Measurements from ENCODE around the gene TCP11L2.

TCP11L2 gene

GRCh38 chr12:106345746-106346145, 43.2 kb downstream of the TCP11L2 start:
- TF ChIP-seq CTCF (conservative IDR thresholded peaks at IDR 0.05; ENCODE audit: control insufficient read depth, insufficient read depth, low read depth, low read length) = peak; percentile 28
- no peak overlapping the region for H3K4me3 ChIP-seq (ENCODE audit: control insufficient read depth, low read depth, low read length)
- DNase-seq (ENCODE audit: low read depth) = peak; percentile 49

- DNase-seq (ENCODE audit: low read depth) = no peak
- H3K4me3 ChIP-seq (ENCODE audit: control insufficient read depth, low read depth, low read length) = no peak overlapping the region
- TF ChIP-seq CTCF (conservative IDR thresholded peaks at IDR 0.05; ENCODE audit: control insufficient read depth, insufficient read depth, low read depth, low read length) = no peak
Observed at GRCh38 chr12:106348411-106348810, 45.9 kb downstream of the TCP11L2 start.

- TF ChIP-seq CTCF (conservative IDR thresholded peaks at IDR 0.05; ENCODE audit: control insufficient read depth, insufficient read depth, low read depth, low read length) = no peak
- no peak overlapping the region for H3K4me3 ChIP-seq (ENCODE audit: control insufficient read depth, low read depth, low read length)
- DNase-seq (ENCODE audit: low read depth) = no peak
Observed at GRCh38 chr12:106353175-106353574, 50.6 kb downstream of the TCP11L2 start.

GRCh38 chr12:106357549-106358395, 55.2 kb downstream of the TCP11L2 start, which contains the start of gene POLR3B:
TSS of gene POLR3B (plus strand) at chr12:106357748. CDS start at chr12:106357880, 132 bp downstream.
- TF ChIP-seq CTCF (conservative IDR thresholded peaks at IDR 0.05; ENCODE audit: control insufficient read depth, insufficient read depth, low read depth, low read length) = peak; percentile 90
- peak within 1 kb of the TSS; percentile 88 for H3K4me3 ChIP-seq (ENCODE audit: control insufficient read depth, low read depth, low read length)

GRCh38 chr12:106358396-106359241, 56.1 kb downstream of the TCP11L2 start:
- peak overlapping the region; percentile 88 for H3K4me3 ChIP-seq (ENCODE audit: control insufficient read depth, low read depth, low read length)
- TF ChIP-seq CTCF (conservative IDR thresholded peaks at IDR 0.05; ENCODE audit: control insufficient read depth, insufficient read depth, low read depth, low read length) = no peak
- peak; percentile 44 for DNase-seq (ENCODE audit: low read depth)

More at GRCh38 chr12:106357549-106358395, 55.2 kb downstream of the TCP11L2 start, which contains the start of gene POLR3B:
- DNase-seq (ENCODE audit: low read depth) = peak; percentile 96

- TF ChIP-seq CTCF (conservative IDR thresholded peaks at IDR 0.05; ENCODE audit: control insufficient read depth, insufficient read depth, low read depth, low read length) = no peak
- H3K4me3 ChIP-seq (ENCODE audit: control insufficient read depth, low read depth, low read length) = no peak overlapping the region
- no peak for DNase-seq (ENCODE audit: low read depth)
Observed at GRCh38 chr12:106359646-106360399, 57.3 kb downstream of the TCP11L2 start.
